RPMI7951 (cell line): ENCODE data around the gene ZFP91. TPM values are rescaled to one million over a fixed set of nuclear protein-coding genes. Genes with fewer than 3 reads are reported as not detected.
A peak's percentile ranks its signal among the peaks of the same experiment; 100 is the strongest.
"Not testable (repeated sequence)": the region's sequence is repeated elsewhere in the genome, so short reads cannot be mapped to it uniquely, and the experiment has no call there.

Source experiments
- DNase-seq: peaks from one replicate; pipeline ENCODE4 v3.0.0-alpha.2; 2012; ENCODE audit warnings: low read depth
- total RNA-seq: library from RNA; depleted of rRNA; stranded (reverse); fragments of >200 nt; shearing (Covaris generic); gene quantifications from 2 replicates; pipeline ENCODE4 v1.2.3, GENCODE V29; 2014; rRNA removed

Gene ZFP91
- total RNA-seq = 64.2 and 77.3 TPM in 2 replicates

GRCh38 chr11:58578635-58579191 lies at the start of gene ZFP91:
ZFP91 (plus strand) TSS chr11:58579063; CDS start chr11:58579282, 219 bp downstream.
- peak; percentile 98 for DNase-seq

GRCh38 chr11:58530236-58530635 lies 48.6 kb upstream of the ZFP91 start:
- no peak for DNase-seq

GRCh38 chr11:58531865-58532341 lies 47.0 kb upstream of the ZFP91 start:
- no peak for DNase-seq

GRCh38 chr11:58546841-58547240 lies 32.0 kb upstream of the ZFP91 start:
- no peak for DNase-seq

GRCh38 chr11:58549644-58550043 lies 29.2 kb upstream of the ZFP91 start:
- no peak for DNase-seq

- no peak for DNase-seq
These were observed 18.0 kb upstream of the ZFP91 start for GRCh38 chr11:58560842-58561241.

- no peak for DNase-seq
These were observed 17.3 kb upstream of the ZFP91 start for GRCh38 chr11:58561394-58562098.

GRCh38 chr11:58562375-58562800 lies 16.5 kb upstream of the ZFP91 start:
- DNase-seq = no peak

- no peak for DNase-seq
These were observed 14.6 kb upstream of the ZFP91 start for GRCh38 chr11:58564231-58564630.

- peak; percentile 69 for DNase-seq
These were observed 10.9 kb upstream of the ZFP91 start for GRCh38 chr11:58567889-58568512.

- DNase-seq = not testable (repeated sequence)
These were observed 6.0 kb upstream of the ZFP91 start for GRCh38 chr11:58572906-58573305.

- DNase-seq = peak; percentile 89
These were observed 5.3 kb upstream of the ZFP91 start for GRCh38 chr11:58573451-58574104.

- peak; percentile 69 for DNase-seq
These were observed 4.0 kb upstream of the ZFP91 start for GRCh38 chr11:58574881-58575280.

GRCh38 chr11:58575377-58576020 lies 3.4 kb upstream of the ZFP91 start, which contains the start of gene LPXN:
LPXN (minus strand) TSS chr11:58575856; CDS start chr11:58575772, 84 bp downstream.
- DNase-seq = peak; percentile 83

GRCh38 chr11:58576887-58577471 lies 1.9 kb upstream of the ZFP91 start:
- peak; percentile 74 for DNase-seq

- peak; percentile 98 for DNase-seq
These were observed 1.2 kb upstream of the ZFP91 start for GRCh38 chr11:58577555-58578135.

- peak; percentile 97 for DNase-seq
These were observed 678 bp upstream of the ZFP91 start for GRCh38 chr11:58578136-58578634.

GRCh38 chr11:58579192-58580129 lies 598 bp downstream of the ZFP91 start:
- peak; percentile 90 for DNase-seq

GRCh38 chr11:58580311-58580710 lies 1.4 kb downstream of the ZFP91 start:
- DNase-seq = no peak

- DNase-seq = no peak
These were observed 3.6 kb downstream of the ZFP91 start for GRCh38 chr11:58582437-58582836.
